Endothelial cell of umbilical vein (primary cell): ENCODE results near the gene RTKN2.

Source experiments
- EZH2 ChIP-seq: IDR thresholded peaks from 2 replicates; pipeline ENCODE4 v1.6.1; 2012; ENCODE audit warnings: borderline replicate concordance, low read depth, mild to moderate bottlenecking, moderate library complexity, low read length, inconsistent platforms; ENCODE audit not compliant: severe bottlenecking
- TF ChIP-seq, protein P1 (sequence below), 2 donors: IDR thresholded peaks; 1 replicate in 1 of 2; 2 replicates in 1 of 2; pipeline ENCODE4 v1.5.1; 2011; ENCODE audit warnings: low read length in 2 of 2, mild to moderate bottlenecking in 2 of 2, moderate library complexity in 2 of 2, control low read depth in 1 of 2, inconsistent platforms in 1 of 2, low read depth in 1 of 2; ENCODE audit not compliant: insufficient read depth in 1 of 2; ENCODE audit errors: extremely low read depth in 1 of 2

DNA sequence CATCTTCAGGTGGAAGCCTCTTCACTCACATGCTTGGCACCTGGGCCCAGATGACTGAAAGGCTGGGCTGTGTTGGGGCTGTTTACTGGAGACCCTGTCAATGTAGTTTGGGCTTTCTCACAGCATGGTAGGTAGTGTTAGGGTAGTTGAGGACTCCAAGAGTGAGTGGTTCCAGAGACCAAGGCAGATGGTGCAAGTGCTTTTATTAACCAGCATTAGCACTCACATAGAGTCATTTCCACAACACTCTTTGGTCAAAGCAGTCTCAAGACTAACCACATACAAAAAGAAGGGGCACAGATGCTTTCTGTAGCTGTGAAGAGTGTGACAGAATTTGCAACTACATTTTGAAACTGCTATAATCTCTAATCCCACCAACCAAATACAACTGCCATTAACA is 135.0 kb downstream of the RTKN2 start:
- TF ChIP-seq, protein P1, sequence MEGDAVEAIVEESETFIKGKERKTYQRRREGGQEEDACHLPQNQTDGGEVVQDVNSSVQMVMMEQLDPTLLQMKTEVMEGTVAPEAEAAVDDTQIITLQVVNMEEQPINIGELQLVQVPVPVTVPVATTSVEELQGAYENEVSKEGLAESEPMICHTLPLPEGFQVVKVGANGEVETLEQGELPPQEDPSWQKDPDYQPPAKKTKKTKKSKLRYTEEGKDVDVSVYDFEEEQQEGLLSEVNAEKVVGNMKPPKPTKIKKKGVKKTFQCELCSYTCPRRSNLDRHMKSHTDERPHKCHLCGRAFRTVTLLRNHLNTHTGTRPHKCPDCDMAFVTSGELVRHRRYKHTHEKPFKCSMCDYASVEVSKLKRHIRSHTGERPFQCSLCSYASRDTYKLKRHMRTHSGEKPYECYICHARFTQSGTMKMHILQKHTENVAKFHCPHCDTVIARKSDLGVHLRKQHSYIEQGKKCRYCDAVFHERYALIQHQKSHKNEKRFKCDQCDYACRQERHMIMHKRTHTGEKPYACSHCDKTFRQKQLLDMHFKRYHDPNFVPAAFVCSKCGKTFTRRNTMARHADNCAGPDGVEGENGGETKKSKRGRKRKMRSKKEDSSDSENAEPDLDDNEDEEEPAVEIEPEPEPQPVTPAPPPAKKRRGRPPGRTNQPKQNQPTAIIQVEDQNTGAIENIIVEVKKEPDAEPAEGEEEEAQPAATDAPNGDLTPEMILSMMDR (IDR thresholded peaks at IDR 0.05; ENCODE audit: extremely low read depth in 1 of 2, insufficient read depth in 1 of 2, low read depth in 1 of 2, low read length in 2 of 2) = no peak
- TF ChIP-seq EZH2 = no peak
